HAP-1 (cell line): ENCODE results near the gene MID2.
A peak's percentile ranks its signal among the peaks of the same experiment; 100 is the strongest.

ENCODE experiments used
- DNase-seq, 2 experiments: peaks; one replicate each; pipeline ENCODE4 v3.0.0-alpha.2; 2016 to 2020; ENCODE audit warnings: low spot score in 2 of 2
- H3K27me3 ChIP-seq: fragments of 250-450 bp; sonication (Bioruptor Pico); 2 replicates; pipeline ENCODE4 v1.5.1; 2020; ENCODE audit warnings: low read depth, mild to moderate bottlenecking, moderate library complexity
- H3K36me3 ChIP-seq: fragments of 250-450 bp; sonication (Bioruptor Pico); replicated peaks from 2 replicates; pipeline ENCODE4 v1.5.1; 2020; ENCODE audit warnings: mild to moderate bottlenecking
- H3K4me1 ChIP-seq: fragments of 250-450 bp; sonication (Bioruptor Pico); 2 replicates; pipeline ENCODE4 v1.5.1; 2020; ENCODE audit warnings: mild to moderate bottlenecking
- H3K4me3 ChIP-seq: fragments of 250-450 bp; sonication (Bioruptor Pico); 2 replicates; pipeline ENCODE4 v1.5.1; 2020; ENCODE audit warnings: mild to moderate bottlenecking, moderate library complexity
- H3K9me3 ChIP-seq: fragments of 250-450 bp; sonication (Bioruptor Pico); 2 replicates; pipeline ENCODE4 v1.5.1; 2020; ENCODE audit warnings: mild to moderate bottlenecking, moderate library complexity
- in situ Hi-C: fragments of 300-500 bp; cut with MboI; formaldehyde crosslinking; loops from 3 replicates; pipeline ENCODE4 v1.14.3; 2020; ENCODE audit warnings: low sequenced_read_pairs, inconsistent platforms, mixed read lengths

The MID2 gene

GRCh38 chrX:107827030-107827831 lies 1.6 kb downstream of the MID2 start:
- H3K4me1 ChIP-seq = peaks cover 5% of the 10 kb centered on the region
- in situ Hi-C loops = no loop called here
- H3K27me3 ChIP-seq = peaks cover 5% of the 10 kb centered on the region
- no peak for DNase-seq
- peak overlapping the region; percentile 36 for H3K4me3 ChIP-seq
- no peaks in the 10 kb centered on the region for H3K9me3 ChIP-seq
- no peaks in the 10 kb centered on the region for H3K36me3 ChIP-seq

GRCh38 chrX:107827852-107828251 lies 2.2 kb downstream of the MID2 start:
- peaks cover 5% of the 10 kb centered on the region for H3K27me3 ChIP-seq
- no peaks in the 10 kb centered on the region for H3K9me3 ChIP-seq
- in situ Hi-C loops = no loop called here
- no peaks in the 10 kb centered on the region for H3K36me3 ChIP-seq
- no peak for DNase-seq
- peaks cover 5% of the 10 kb centered on the region for H3K4me1 ChIP-seq
- no peak overlapping the region for H3K4me3 ChIP-seq

GRCh38 chrX:107829878-107830277 lies 4.2 kb downstream of the MID2 start:
- H3K4me1 ChIP-seq = peaks cover 5% of the 10 kb centered on the region
- no peaks in the 10 kb centered on the region for H3K36me3 ChIP-seq
- H3K4me3 ChIP-seq = no peak overlapping the region
- no peaks in the 10 kb centered on the region for H3K9me3 ChIP-seq
- in situ Hi-C loops = no loop called here
- H3K27me3 ChIP-seq = no peaks in the 10 kb centered on the region; the same call in 1 of the 2 replicates
- DNase-seq = no peak

- H3K36me3 ChIP-seq = no peaks in the 10 kb centered on the region
- H3K27me3 ChIP-seq = no peaks in the 10 kb centered on the region; the same call in 1 of the 2 replicates
- H3K4me1 ChIP-seq = peaks cover 5% of the 10 kb centered on the region
- no peak overlapping the region for H3K4me3 ChIP-seq
- in situ Hi-C loops = no loop called here
- no peak for DNase-seq
- no peaks in the 10 kb centered on the region for H3K9me3 ChIP-seq
Observed at GRCh38 chrX:107831071-107831730, 5.5 kb downstream of the MID2 start.

GRCh38 chrX:107834275-107835201 lies 8.9 kb downstream of the MID2 start:
- no peaks in the 10 kb centered on the region for H3K9me3 ChIP-seq
- no peaks in the 10 kb centered on the region for H3K36me3 ChIP-seq
- no peak for DNase-seq
- no peaks in the 10 kb centered on the region for H3K4me1 ChIP-seq
- no peak overlapping the region for H3K4me3 ChIP-seq
- H3K27me3 ChIP-seq = no peaks in the 10 kb centered on the region; the same call in 1 of the 2 replicates
- in situ Hi-C loops = no loop called here

- Histone ChIP-seq H3K36me3 (no peaks in the 10 kb centered on the region), H3K4me1 (no peaks in the 10 kb centered on the region), H3K9me3 (no peaks in the 10 kb centered on the region), H3K27me3 (no peaks in the 10 kb centered on the region; the same call in 1 of the 2 replicates), H3K4me3 (no peak overlapping the region)
- no peak for DNase-seq
- in situ Hi-C loops = no loop called here
Observed at GRCh38 chrX:107836958-107837357, 11.3 kb downstream of the MID2 start.

GRCh38 chrX:107840971-107841370 lies 15.3 kb downstream of the MID2 start:
- no peaks in the 10 kb centered on the region for H3K36me3 ChIP-seq
- H3K4me3 ChIP-seq = no peak overlapping the region
- H3K4me1 ChIP-seq = no peaks in the 10 kb centered on the region
- no peaks in the 10 kb centered on the region for H3K9me3 ChIP-seq
- H3K27me3 ChIP-seq = 0 out of 2 replicates have a peak, but pooled peaks cover 3% of the 10 kb centered on the region
- in situ Hi-C loops = no loop called here
- DNase-seq = no peak

- no peaks in the 10 kb centered on the region for H3K9me3 ChIP-seq
- H3K4me1 ChIP-seq = no peaks in the 10 kb centered on the region
- no peaks in the 10 kb centered on the region for H3K36me3 ChIP-seq
- 0 out of 2 replicates have a peak, but pooled peaks cover 3% of the 10 kb centered on the region for H3K27me3 ChIP-seq
- in situ Hi-C loops = no loop called here
- DNase-seq = no peak
- H3K4me3 ChIP-seq = no peak overlapping the region
Observed at GRCh38 chrX:107842715-107843400, 17.2 kb downstream of the MID2 start.

- H3K4me3 ChIP-seq = no peak overlapping the region
- no peaks in the 10 kb centered on the region for H3K36me3 ChIP-seq
- H3K27me3 ChIP-seq = 0 out of 2 replicates have a peak, but pooled peaks cover 3% of the 10 kb centered on the region
- in situ Hi-C loops = no loop called here
- no peaks in the 10 kb centered on the region for H3K9me3 ChIP-seq
- no peak for DNase-seq
- H3K4me1 ChIP-seq = no peaks in the 10 kb centered on the region
Observed at GRCh38 chrX:107845625-107846024, 20.0 kb downstream of the MID2 start.

- Histone ChIP-seq H3K36me3 (no peaks in the 10 kb centered on the region), H3K4me3 (no peak overlapping the region), H3K27me3 (no peaks in the 10 kb centered on the region), H3K4me1 (peaks cover 2% of the 10 kb centered on the region; the same call in 1 of the 2 replicates), H3K9me3 (no peaks in the 10 kb centered on the region)
- in situ Hi-C loops = no loop called here
- DNase-seq = no peak
Observed at GRCh38 chrX:107848591-107848990, 22.9 kb downstream of the MID2 start.

GRCh38 chrX:107849747-107850421 lies 24.2 kb downstream of the MID2 start:
- no peaks in the 10 kb centered on the region for H3K27me3 ChIP-seq
- H3K9me3 ChIP-seq = no peaks in the 10 kb centered on the region
- H3K4me3 ChIP-seq = no peak overlapping the region
- DNase-seq = no peak
- in situ Hi-C loops = no loop called here
- H3K4me1 ChIP-seq = peaks cover 2% of the 10 kb centered on the region; the same call in 1 of the 2 replicates
- H3K36me3 ChIP-seq = no peaks in the 10 kb centered on the region

- H3K4me3 ChIP-seq = no peak overlapping the region
- in situ Hi-C loops = no loop called here
- no peaks in the 10 kb centered on the region for H3K9me3 ChIP-seq
Observed at GRCh38 chrX:107850422-107850765, 24.7 kb downstream of the MID2 start.

GRCh38 chrX:107851215-107851614 lies 25.5 kb downstream of the MID2 start:
- Histone ChIP-seq H3K4me3 (no peak overlapping the region), H3K4me1 (peaks cover 2% of the 10 kb centered on the region; the same call in 1 of the 2 replicates), H3K9me3 (no peaks in the 10 kb centered on the region), H3K27me3 (no peaks in the 10 kb centered on the region), H3K36me3 (no peaks in the 10 kb centered on the region)
- peak in 1 of 2 experiments; percentile 32 for DNase-seq
- in situ Hi-C loops = no loop called here

More at GRCh38 chrX:107850422-107850765, 24.7 kb downstream of the MID2 start:
- Histone ChIP-seq H3K36me3 (no peaks in the 10 kb centered on the region), H3K4me1 (peaks cover 2% of the 10 kb centered on the region; the same call in 1 of the 2 replicates), H3K27me3 (no peaks in the 10 kb centered on the region)
- DNase-seq = no peak
